ENCODE measurements around the gene GALNT15. TPM values are rescaled to one million over a fixed set of nuclear protein-coding genes. Genes with fewer than 3 reads are reported as not detected.

Gene GALNT15
- total RNA-seq, 4 donors from 2014 or later, result 26.2 to 88.8 (median 39.4) TPM

GRCh38 chr3:16186086-16186485 is 11.6 kb downstream of the GALNT15 start:
- no peak for TF ChIP-seq EP300 (IDR thresholded peaks at IDR 0.05; ENCODE audit: low read depth)
- TF ChIP-seq, protein P1, sequence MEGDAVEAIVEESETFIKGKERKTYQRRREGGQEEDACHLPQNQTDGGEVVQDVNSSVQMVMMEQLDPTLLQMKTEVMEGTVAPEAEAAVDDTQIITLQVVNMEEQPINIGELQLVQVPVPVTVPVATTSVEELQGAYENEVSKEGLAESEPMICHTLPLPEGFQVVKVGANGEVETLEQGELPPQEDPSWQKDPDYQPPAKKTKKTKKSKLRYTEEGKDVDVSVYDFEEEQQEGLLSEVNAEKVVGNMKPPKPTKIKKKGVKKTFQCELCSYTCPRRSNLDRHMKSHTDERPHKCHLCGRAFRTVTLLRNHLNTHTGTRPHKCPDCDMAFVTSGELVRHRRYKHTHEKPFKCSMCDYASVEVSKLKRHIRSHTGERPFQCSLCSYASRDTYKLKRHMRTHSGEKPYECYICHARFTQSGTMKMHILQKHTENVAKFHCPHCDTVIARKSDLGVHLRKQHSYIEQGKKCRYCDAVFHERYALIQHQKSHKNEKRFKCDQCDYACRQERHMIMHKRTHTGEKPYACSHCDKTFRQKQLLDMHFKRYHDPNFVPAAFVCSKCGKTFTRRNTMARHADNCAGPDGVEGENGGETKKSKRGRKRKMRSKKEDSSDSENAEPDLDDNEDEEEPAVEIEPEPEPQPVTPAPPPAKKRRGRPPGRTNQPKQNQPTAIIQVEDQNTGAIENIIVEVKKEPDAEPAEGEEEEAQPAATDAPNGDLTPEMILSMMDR (IDR thresholded peaks at IDR 0.05), result no peak
- no peak for TF ChIP-seq POLR2AphosphoS5 (IDR thresholded peaks at IDR 0.05)
- no peak for TF ChIP-seq POLR2A (IDR thresholded peaks at IDR 0.05)
- intact Hi-C loops (cut with DNase I; ENCODE audit: low total_unique reads) (no loop called here), in situ Hi-C loops (cut with MboI; ENCODE audit: low pct_ligation_motif_present in 1 of 4, low pct_unique_long_range_greater_than_20kb in 1 of 4, low sequenced_read_pairs in 3 of 4) (no loop called here)
- H3K36me3 ChIP-seq, result no peaks in the 10 kb centered on the region
- H3K27me3 ChIP-seq, result no peaks in the 10 kb centered on the region
- H3K4me3 ChIP-seq, result no peak overlapping the region
- H3K4me1 ChIP-seq, result no peaks in the 10 kb centered on the region
- DNase-seq, result no peak
- 42 to 64% methylated on average over 1 of the region's 1 CpG for WGBS, 2 donors (ENCODE audit: low coverage in 1 of 2)
- H3K27ac ChIP-seq, result no peak overlapping the region
- H3K9me3 ChIP-seq, result no peaks in the 10 kb centered on the region

GRCh38 chr3:16186565-16186964 is 12.1 kb downstream of the GALNT15 start:
- DNase-seq, result no peak
- no peaks in the 10 kb centered on the region for H3K27me3 ChIP-seq
- TF ChIP-seq POLR2A (IDR thresholded peaks at IDR 0.05) (no peak), EP300 (IDR thresholded peaks at IDR 0.05; ENCODE audit: low read depth) (no peak), POLR2AphosphoS5 (IDR thresholded peaks at IDR 0.05) (no peak)
- TF ChIP-seq, protein P1 (IDR thresholded peaks at IDR 0.05), result no peak
- H3K36me3 ChIP-seq, result no peaks in the 10 kb centered on the region
- H3K27ac ChIP-seq, result no peak overlapping the region
- in situ Hi-C loops (cut with MboI; ENCODE audit: low pct_ligation_motif_present in 1 of 4, low pct_unique_long_range_greater_than_20kb in 1 of 4, low sequenced_read_pairs in 3 of 4) (no loop called here), intact Hi-C loops (cut with DNase I; ENCODE audit: low total_unique reads) (no loop called here)
- no peaks in the 10 kb centered on the region for H3K4me1 ChIP-seq
- no peak overlapping the region for H3K4me3 ChIP-seq
- 49 to 68% methylated on average over 3 of the region's 3 CpGs for WGBS, 2 donors (ENCODE audit: low coverage in 1 of 2)
- H3K9me3 ChIP-seq, result no peaks in the 10 kb centered on the region

GRCh38 chr3:16187213-16187790 is 12.8 kb downstream of the GALNT15 start:
- Histone ChIP-seq H3K4me3 (no peak overlapping the region), H3K9me3 (no peaks in the 10 kb centered on the region), H3K4me1 (no peaks in the 10 kb centered on the region), H3K27ac (no peak overlapping the region), H3K36me3 (no peaks in the 10 kb centered on the region), H3K27me3 (no peaks in the 10 kb centered on the region)
- WGBS, 2 donors (ENCODE audit: low coverage in 1 of 2), result 86 to 90% methylated on average over 4 to 5 of the region's 5 CpGs
- intact Hi-C loops (cut with DNase I; ENCODE audit: low total_unique reads) (no loop called here), in situ Hi-C loops (cut with MboI; ENCODE audit: low pct_ligation_motif_present in 1 of 4, low pct_unique_long_range_greater_than_20kb in 1 of 4, low sequenced_read_pairs in 3 of 4) (no loop called here)
- TF ChIP-seq EP300 (IDR thresholded peaks at IDR 0.05; ENCODE audit: low read depth) (no peak), POLR2AphosphoS5 (IDR thresholded peaks at IDR 0.05) (no peak), POLR2A (IDR thresholded peaks at IDR 0.05) (no peak)
- TF ChIP-seq, protein P1 (IDR thresholded peaks at IDR 0.05), result no peak
- DNase-seq, result no peak

DNA sequence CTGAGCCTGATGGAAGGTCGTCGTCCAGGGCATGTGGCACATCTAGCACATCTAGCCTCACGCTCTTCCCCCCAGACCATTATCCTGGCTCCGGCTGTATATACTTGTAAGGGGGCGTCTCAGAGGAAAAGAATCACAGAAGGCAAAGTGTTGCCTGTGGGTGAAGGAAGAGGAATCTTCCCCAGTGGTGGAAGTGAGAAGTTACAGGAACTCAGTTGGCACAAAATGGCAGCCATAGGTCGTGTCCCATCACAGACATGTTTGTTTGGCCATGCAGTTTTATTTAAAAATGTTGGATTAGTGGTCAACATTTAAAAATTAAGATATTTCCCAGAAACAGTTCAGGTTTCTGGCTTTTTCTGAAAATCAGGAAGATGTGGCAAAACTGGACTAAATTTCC is 13.6 kb downstream of the GALNT15 start:
- in situ Hi-C loops (cut with MboI; ENCODE audit: low pct_ligation_motif_present in 1 of 4, low pct_unique_long_range_greater_than_20kb in 1 of 4, low sequenced_read_pairs in 3 of 4), result no loop called here

More for the DNA sequence above, 13.6 kb downstream of the GALNT15 start:
- no peaks in the 10 kb centered on the region for H3K9me3 ChIP-seq
- no peaks in the 10 kb centered on the region for H3K4me1 ChIP-seq
- H3K36me3 ChIP-seq, result no peaks in the 10 kb centered on the region
- no peak for TF ChIP-seq POLR2AphosphoS5 (IDR thresholded peaks at IDR 0.05)
- no peak for TF ChIP-seq EP300 (IDR thresholded peaks at IDR 0.05; ENCODE audit: low read depth)
- no peak for TF ChIP-seq POLR2A (IDR thresholded peaks at IDR 0.05)
- TF ChIP-seq, protein P1 (IDR thresholded peaks at IDR 0.05), result no peak
- no peak overlapping the region for H3K27ac ChIP-seq
- 56 to 83% methylated on average over 3 to 6 of the region's 6 CpGs for WGBS, 2 donors (ENCODE audit: low coverage in 1 of 2)
- no peak for DNase-seq
- intact Hi-C loops (cut with DNase I; ENCODE audit: low total_unique reads), result no loop called here
- H3K4me3 ChIP-seq, result no peak overlapping the region
- H3K27me3 ChIP-seq, result no peaks in the 10 kb centered on the region
